K562 treated with DMSO at 1 percent for 4 hours (cell line): ENCODE measurements around the gene ATG101. TPM values are rescaled to one million over a fixed set of nuclear protein-coding genes. Genes with fewer than 3 reads are reported as not detected.

Experiments used
- total RNA-seq: library from RNA; unstranded; fragments of 300-600 nt; gene quantifications from 2 replicates; pipeline ENCODE4 v1.2.3, GENCODE V29; 2022; ENCODE audit not compliant: insufficient read depth

The ATG101 gene, protein sequence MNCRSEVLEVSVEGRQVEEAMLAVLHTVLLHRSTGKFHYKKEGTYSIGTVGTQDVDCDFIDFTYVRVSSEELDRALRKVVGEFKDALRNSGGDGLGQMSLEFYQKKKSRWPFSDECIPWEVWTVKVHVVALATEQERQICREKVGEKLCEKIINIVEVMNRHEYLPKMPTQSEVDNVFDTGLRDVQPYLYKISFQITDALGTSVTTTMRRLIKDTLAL
- 66.9 and 68.5 TPM in 2 replicates for total RNA-seq

DNA sequence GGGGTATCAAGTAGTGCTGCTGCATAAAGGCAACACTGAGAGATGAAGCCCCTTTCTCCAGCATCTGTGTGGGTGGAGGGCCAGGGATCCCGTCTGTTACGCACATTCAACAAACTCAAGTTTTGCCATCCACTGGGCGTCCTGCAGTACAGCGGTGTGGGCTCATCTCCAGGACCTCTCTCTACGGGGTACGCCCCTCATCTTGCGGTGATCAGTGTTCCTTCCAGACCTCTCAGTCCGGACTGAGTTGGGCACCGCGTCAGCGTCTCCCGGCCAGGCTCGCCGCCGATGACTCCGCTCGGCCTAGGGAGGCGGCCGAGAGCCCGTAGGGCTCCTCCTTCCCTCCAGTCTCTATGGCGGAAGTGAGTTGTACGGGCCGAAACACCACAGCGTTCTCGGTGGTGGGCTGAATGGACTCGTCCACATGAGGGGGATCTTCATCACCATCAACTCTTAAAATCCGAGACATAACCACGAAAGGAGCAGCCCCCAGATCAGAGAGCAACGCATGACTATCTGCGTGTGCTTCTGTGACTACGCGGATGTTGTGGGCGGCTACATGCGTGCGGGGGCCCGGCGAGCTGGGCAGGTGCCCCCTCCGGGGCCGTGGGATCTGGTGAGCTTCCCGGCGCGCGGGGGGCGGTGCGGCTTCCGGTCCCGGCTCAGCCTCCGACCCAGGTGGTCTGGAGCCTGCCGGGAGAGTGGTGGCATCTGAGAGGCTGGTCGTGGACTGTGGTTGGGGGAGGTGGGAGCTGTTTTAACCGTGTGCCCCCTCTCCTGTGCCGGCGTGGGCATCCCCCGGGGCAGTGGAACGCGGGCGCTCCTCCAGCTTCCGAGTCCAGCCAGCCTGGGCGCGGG is at the start of gene ATG101:
TSS of gene ATG101 (plus strand) at position 652 of the 858 bp plus-strand sequence. CDS start 3,673 bp downstream, outside the sequence.

DNA sequence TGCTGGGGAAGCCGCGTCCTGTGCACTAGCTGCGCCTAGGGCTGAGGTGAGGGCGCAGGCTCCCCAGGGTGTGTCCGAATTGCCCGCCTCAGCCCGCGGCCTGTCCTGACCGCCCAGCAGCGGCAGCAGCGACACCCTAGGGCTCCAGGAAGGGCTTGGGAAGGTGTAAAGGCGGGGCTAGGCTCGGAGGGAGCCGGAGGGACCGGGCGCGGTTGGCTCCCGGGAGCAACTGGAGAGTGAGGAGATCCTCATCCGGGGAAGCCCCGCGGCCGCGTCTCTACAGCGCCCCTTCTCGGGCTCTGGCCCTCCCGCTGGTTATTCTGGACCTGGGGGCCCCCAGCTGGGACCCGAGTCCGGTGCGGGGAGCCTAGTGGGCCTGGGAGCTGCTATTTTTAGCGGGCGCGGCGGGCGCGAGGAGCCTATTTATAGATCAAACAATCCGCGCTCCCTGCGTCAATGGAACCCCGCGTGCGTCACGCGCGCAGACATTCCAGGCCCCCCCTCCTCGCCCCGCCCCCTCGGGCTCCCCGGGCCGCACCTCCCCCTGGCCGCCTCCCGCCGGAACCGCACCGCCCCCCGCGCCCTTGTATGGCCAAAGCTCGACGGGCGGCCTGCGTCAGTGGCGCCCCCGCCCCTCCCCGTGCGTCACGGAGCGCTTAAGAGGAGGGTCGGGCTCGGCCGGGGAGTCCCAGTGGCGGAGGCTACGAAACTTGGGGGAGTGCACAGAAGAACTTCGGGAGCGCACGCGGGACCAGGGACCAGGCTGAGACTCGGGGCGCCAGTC is 18.8 kb upstream of the ATG101 start, which contains the start of gene NR4A1:
TSS of gene NR4A1 (plus strand) at position 685 of the 784 bp plus-strand sequence. CDS start 2,887 bp downstream, outside the sequence.

DNA sequence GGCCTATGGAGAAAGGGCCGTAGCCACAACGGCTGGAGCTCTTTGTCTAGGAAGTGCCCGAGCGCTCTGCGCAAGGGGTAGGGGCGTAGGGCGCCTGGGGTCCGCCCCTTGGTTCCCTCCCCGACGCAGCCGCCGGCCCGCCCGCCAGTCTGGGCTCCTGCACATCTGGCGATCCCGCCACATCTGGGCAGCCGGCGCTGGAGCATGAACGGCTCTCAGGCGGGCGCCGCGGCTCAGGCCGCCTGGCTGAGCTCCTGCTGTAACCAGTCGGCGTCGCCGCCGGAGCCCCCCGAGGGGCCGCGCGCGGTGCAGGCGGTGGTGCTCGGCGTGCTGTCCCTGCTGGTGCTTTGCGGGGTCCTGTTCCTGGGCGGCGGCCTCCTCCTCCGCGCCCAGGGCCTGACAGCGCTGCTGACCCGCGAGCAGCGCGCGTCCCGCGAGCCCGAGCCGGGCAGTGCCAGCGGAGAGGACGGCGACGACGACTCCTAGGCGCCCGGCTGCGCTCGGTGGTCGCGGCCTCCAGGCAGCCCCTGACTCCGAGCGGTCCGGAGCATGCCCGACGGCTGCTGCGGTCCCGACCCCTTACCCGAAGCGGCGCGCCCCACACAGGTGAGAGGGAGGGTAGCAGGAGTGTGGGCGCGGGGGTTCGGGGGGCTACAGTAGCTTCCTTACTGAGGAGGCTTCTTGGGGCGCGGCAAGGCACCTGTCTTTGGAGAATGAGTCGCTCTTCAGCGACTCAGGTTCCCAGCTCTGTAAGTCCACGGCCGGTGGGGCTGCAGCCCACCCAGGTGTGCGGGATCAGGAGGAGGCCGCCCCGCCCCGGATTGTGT is 10.0 kb downstream of the ATG101 start, which contains the start of gene SMIM41:
TSS of gene SMIM41 (plus strand) at position 129 of the 827 bp plus-strand sequence. CDS start at position 205, 76 bp downstream.

Other genes starting within 250 kb of the ATG101 start
- gene FIGNL2, start 221.3 kb upstream of the ATG101 start, total RNA-seq: not detected in 2 replicates
- 1.8 and 4.4 TPM in 2 replicates for gene ANKRD33, start 181.9 kb upstream of the ATG101 start, total RNA-seq
- gene ACVRL1, start 162.5 kb upstream of the ATG101 start, total RNA-seq: 7.9 and 8.3 TPM in 2 replicates
- 6.7 and 10.8 TPM in 2 replicates for gene ACVR1B, start 118.3 kb upstream of the ATG101 start, total RNA-seq
- gene TAMALIN, start 63.0 kb upstream of the ATG101 start, total RNA-seq: 7.1 and 7.2 TPM in 2 replicates
- gene NR4A1, start 18.5 kb upstream of the ATG101 start, total RNA-seq: 3.6 and 5.1 TPM in 2 replicates
- gene SMIM41, start 9.7 kb downstream of the ATG101 start, total RNA-seq: not detected in 2 replicates
- not detected in 2 replicates for gene KRT80, start 122.0 kb downstream of the ATG101 start, total RNA-seq
- gene KRT7, start 163.3 kb downstream of the ATG101 start, total RNA-seq: not detected in 2 replicates
- gene KRT86, start 204.7 kb downstream of the ATG101 start, total RNA-seq: not detected in 2 replicates
- gene KRT81, start 221.6 kb downstream of the ATG101 start, total RNA-seq: 0.75 and 1.1 TPM in 2 replicates